ENCODE results near the gene ESR2.

ESR2 gene

DNA sequence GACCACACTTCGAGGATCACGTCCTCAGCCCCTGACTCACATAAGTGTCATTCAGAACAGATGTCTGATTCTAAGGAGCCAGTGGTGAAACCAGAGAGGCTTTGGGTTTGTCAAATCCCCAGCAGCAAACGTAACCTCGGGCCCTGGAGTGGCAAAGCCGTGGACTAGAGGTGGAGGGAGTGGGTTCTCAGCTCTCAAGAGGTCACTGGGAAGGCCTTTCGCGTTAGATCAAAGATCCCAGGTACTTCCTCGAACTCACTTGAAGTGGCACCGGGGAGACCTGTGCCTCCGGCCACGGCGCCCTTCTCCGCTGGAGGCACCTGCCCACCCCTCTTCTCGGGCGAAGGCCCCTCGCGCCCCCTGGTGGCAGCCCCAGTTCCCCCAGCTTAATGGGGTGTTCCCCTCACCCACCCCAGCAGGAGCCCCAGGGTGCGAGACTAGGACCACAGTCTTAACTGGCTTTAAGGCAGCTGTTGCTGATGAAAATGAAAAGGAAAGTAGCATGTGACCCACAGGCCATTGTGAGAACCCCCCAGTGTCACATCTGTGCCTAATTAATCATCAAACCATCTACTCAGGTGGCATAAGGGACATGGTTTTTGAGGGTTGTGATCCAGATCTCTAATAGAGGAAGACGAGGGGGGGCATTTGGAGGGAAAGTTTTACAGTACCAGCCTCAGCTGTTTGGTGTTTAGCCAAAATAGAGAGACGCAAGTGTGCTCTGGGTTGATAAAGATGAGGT, 672 bp upstream of the ESR2 start:
- intact Hi-C loops (cut with micrococcal nuclease), result no loop called here
- Mint-ChIP-seq H3K27ac (no peak overlapping the region), H3K4me3 (no peak overlapping the region), H3K4me1 (ENCODE audit: low read depth) (peaks cover 14% of the 10 kb centered on the region), H3K9me3 (no peaks in the 10 kb centered on the region), H3K27me3 (peaks cover 48% of the 10 kb centered on the region), H3K36me3 (ENCODE audit: low read depth) (no peaks in the 10 kb centered on the region)

DNA sequence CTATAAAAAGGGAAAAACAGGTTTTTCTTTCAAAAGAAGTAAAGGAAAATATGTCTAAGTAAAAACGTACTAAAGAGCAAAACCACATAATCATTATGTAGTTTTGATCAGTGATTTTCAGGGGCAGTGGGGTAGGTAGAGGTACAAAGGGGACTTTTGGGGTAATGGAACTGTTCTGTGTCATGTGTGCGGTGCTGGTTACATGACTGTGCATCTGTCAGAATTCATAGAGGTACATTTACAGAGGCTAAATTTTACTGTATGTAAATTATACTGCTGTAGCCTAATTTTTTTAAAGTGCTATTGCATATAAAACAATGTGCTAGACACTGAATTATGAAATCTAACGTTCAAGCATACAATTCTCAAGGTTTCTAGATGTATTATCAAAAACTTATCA, 2.0 kb downstream of the ESR2 start:
- intact Hi-C loops (cut with micrococcal nuclease), result no loop called here
- Mint-ChIP-seq H3K9me3 (no peaks in the 10 kb centered on the region), H3K36me3 (ENCODE audit: low read depth) (no peaks in the 10 kb centered on the region), H3K27ac (no peak overlapping the region), H3K4me3 (no peak overlapping the region), H3K4me1 (ENCODE audit: low read depth) (peaks cover 14% of the 10 kb centered on the region), H3K27me3 (peaks cover 41% of the 10 kb centered on the region)

DNA sequence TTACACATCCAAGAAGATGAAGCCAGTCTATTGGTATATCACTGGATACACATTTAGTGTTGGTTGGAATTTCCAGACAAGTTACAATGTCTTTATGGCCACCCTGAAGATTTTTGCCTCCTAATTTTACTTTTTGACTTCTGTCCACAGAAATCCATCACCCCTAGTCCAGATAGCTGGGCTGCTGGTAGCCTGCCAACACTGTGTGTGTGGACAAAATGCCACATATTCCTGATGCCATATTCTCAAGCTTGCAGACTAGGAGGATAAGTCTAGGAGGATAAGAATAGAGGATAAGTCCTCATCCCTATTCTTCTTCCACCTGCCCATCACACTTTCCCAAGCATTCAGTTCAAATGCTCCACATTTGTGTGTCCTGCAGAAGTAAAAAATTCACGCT, 4.6 kb downstream of the ESR2 start:
- H3K4me3 Mint-ChIP-seq, result no peak overlapping the region
- no peaks in the 10 kb centered on the region for H3K36me3 Mint-ChIP-seq (ENCODE audit: low read depth)
- intact Hi-C loops (cut with micrococcal nuclease), result no loop called here
- H3K9me3 Mint-ChIP-seq, result no peaks in the 10 kb centered on the region
- peaks cover 10% of the 10 kb centered on the region for H3K4me1 Mint-ChIP-seq (ENCODE audit: low read depth)
- H3K27ac Mint-ChIP-seq, result no peak overlapping the region
- peaks cover 23% of the 10 kb centered on the region for H3K27me3 Mint-ChIP-seq

DNA sequence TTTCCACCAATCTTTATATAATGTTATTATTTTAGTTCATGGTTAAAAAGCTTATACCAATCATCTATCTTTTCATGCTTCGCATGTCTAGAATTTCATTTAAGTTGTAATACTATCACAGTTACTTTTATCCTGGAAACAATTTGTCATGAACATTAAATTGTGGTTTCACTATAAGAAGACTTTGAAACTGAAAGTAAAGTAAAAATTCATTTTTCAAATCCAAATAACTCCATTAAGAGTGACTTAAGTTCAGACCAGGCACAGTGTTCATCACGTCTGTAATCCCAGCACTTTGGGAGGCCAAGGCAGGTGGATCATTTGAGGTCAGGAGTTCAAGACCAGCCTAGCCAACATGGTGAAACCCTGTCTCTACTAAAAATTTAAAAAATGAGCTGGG, 12.4 kb downstream of the ESR2 start:
- peaks cover 2% of the 10 kb centered on the region for H3K27me3 Mint-ChIP-seq
- H3K9me3 Mint-ChIP-seq, result no peaks in the 10 kb centered on the region
- no peak overlapping the region for H3K27ac Mint-ChIP-seq
- H3K4me3 Mint-ChIP-seq, result no peak overlapping the region
- H3K36me3 Mint-ChIP-seq (ENCODE audit: low read depth), result no peaks in the 10 kb centered on the region
- intact Hi-C loops (cut with micrococcal nuclease), result no loop called here
- H3K4me1 Mint-ChIP-seq (ENCODE audit: low read depth), result no peaks in the 10 kb centered on the region

DNA sequence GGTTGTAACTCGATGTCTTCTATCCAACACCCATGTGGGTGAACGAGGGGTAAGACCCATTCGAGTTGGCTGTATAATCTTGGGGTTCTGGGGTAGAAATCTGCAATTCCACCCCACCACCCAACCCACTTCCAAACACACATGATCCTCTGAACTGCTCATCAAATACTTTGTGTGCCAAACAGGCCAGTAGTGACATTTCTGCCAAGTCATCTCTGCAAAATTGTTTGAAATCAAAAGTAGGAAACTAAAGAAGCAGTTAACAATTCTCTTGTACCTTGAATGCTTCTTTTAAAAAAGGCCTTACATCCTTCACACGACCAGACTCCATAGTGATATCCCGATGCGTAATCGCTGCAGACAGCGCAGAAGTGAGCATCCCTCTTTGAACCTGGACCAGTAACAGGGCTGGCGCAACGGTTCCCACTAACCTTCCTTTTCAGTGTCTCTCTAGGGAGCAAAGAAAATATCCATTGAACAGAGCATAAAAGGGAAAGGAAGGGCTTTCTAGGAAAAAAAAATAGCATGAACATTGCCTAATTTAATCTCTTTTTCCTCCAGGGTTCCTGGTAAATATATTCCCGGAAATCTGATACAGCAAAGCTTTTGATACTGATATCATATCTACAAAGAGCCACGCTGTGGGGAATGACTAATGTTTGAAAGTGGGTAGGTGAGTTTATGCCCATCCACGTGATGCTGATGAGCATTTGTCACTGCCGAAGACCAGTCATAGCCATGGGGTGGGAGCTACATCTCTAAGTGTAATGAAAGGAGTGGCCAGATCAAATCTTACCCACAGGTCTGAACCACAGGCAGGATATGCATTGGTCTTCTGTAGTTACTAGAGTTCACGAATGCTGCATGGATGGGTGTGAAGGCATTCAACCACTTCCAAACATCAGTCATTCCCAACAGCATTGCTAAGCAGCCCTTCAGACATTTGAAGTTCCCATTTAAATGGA, 14.2 kb downstream of the ESR2 start:
- H3K27me3 Mint-ChIP-seq, result peaks cover 2% of the 10 kb centered on the region
- intact Hi-C loops (cut with micrococcal nuclease), result no loop called here
- H3K4me3 Mint-ChIP-seq, result no peak overlapping the region
- no peak overlapping the region for H3K27ac Mint-ChIP-seq
- no peaks in the 10 kb centered on the region for H3K4me1 Mint-ChIP-seq (ENCODE audit: low read depth)
- H3K36me3 Mint-ChIP-seq (ENCODE audit: low read depth), result no peaks in the 10 kb centered on the region
- no peaks in the 10 kb centered on the region for H3K9me3 Mint-ChIP-seq

DNA sequence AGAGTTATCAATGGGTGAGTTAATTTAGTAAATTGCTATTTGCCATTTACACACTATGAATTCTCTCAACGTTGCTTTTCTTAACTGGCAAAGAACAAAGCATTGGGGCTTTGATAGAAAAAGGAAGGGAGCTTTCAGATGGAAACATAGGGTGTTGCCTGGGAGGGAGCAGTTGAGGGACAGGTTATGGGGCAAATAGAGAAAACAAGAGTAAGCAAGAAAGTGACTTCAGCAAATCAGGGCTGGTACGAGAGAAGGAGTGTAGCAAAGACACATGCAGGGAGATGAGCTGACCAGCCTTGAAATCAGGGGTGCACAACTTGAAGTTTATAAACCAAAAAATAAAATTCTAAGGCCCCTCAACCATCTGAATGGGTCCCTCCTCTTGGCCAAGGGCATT, 15.7 kb downstream of the ESR2 start:
- Mint-ChIP-seq H3K27me3 (peaks cover 2% of the 10 kb centered on the region), H3K4me1 (ENCODE audit: low read depth) (no peaks in the 10 kb centered on the region), H3K36me3 (ENCODE audit: low read depth) (no peaks in the 10 kb centered on the region), H3K27ac (no peak overlapping the region), H3K9me3 (no peaks in the 10 kb centered on the region), H3K4me3 (no peak overlapping the region)
- intact Hi-C loops (cut with micrococcal nuclease), result no loop called here

DNA sequence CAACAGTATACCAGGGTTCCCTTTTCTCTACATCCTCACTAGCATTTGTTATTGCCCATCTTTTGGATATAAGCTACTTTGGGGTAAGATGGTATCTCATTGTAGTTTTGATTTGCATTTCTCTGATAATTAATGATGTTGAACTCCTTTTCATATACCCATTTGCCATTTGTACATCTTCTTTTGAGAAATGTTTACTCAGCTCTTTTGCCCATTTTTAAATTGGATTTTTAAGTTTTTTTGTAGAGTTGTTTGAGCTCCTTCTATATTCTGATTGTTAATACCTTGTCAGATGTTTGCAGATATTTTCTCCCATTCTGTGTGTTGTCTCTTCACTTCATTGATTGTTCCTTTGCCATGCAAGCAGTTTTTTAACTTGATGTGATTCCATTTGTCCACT, 22.2 kb downstream of the ESR2 start:
- no peaks in the 10 kb centered on the region for H3K27me3 Mint-ChIP-seq
- H3K4me1 Mint-ChIP-seq (ENCODE audit: low read depth), result no peaks in the 10 kb centered on the region
- H3K9me3 Mint-ChIP-seq, result no peaks in the 10 kb centered on the region
- H3K27ac Mint-ChIP-seq, result no peak overlapping the region
- H3K36me3 Mint-ChIP-seq (ENCODE audit: low read depth), result no peaks in the 10 kb centered on the region
- H3K4me3 Mint-ChIP-seq, result no peak overlapping the region
- intact Hi-C loops (cut with micrococcal nuclease), result no loop called here

DNA sequence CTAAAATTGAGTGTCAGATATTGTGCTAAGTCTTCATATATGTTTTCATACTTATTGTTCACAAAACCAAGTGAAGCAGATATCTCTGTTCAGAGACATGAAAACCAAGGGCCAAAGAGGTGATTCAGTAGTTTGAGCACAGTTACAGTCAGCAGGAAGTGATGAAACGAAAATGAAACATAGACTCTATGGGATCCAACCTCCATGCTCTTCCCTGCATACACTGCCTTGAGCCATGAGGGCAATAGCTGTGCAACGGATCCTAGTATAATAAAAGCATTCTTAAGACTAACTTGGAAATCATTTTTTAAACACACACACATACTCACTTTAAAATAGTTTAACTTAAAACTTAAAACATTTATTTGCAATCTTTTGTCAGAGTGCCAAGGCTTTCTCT, 27.9 kb downstream of the ESR2 start:
- Mint-ChIP-seq H3K27me3 (no peaks in the 10 kb centered on the region), H3K27ac (no peak overlapping the region), H3K4me1 (ENCODE audit: low read depth) (no peaks in the 10 kb centered on the region), H3K36me3 (ENCODE audit: low read depth) (no peaks in the 10 kb centered on the region), H3K9me3 (no peaks in the 10 kb centered on the region), H3K4me3 (no peak overlapping the region)
- intact Hi-C loops (cut with micrococcal nuclease), result no loop called here

DNA sequence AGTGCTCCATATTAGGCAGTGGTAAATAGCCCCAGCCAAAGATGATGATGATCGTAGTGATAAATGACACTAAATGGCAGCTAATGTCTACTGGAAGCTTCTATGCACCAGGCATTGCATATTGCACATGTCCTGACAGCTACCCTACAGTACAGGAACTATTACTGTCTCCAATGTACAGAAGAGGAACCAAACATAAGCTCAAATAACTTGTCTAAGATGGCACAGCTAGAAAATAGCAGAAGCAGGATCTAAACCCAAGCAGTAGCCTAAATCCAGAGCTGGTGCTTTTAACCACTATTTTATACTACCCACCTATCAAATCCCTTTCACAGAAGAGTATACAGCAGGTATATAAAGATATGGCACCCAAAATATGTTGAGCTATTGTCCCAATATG, 28.9 kb downstream of the ESR2 start:
- Mint-ChIP-seq H3K9me3 (no peaks in the 10 kb centered on the region), H3K27ac (no peak overlapping the region), H3K36me3 (ENCODE audit: low read depth) (no peaks in the 10 kb centered on the region), H3K4me1 (ENCODE audit: low read depth) (no peaks in the 10 kb centered on the region), H3K4me3 (no peak overlapping the region), H3K27me3 (no peaks in the 10 kb centered on the region)
- intact Hi-C loops (cut with micrococcal nuclease), result no loop called here

DNA sequence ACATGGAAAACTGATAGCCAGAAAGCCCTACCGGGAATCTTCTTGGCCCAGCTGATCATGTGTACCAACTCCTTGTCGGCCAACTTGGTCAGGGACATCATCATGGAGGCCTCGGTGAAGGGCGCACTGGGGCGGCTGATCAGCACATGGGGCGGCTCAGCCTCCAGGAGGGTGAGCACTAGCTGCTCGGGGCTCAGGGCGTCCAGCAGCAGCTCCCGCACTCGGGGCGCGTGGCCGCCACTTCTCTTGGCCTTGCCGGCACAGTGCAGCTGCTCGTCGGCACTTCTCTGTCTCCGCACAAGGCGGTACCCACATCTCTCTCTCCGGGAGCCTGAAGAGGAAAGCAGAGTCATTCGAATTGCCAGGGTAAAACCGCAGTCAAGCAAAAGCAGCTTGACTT, 33.8 kb downstream of the ESR2 start:
- no peaks in the 10 kb centered on the region for H3K9me3 Mint-ChIP-seq
- no peak overlapping the region for H3K4me3 Mint-ChIP-seq
- no peak overlapping the region for H3K27ac Mint-ChIP-seq
- intact Hi-C loops (cut with micrococcal nuclease), result no loop called here
- H3K27me3 Mint-ChIP-seq, result no peaks in the 10 kb centered on the region
- H3K36me3 Mint-ChIP-seq (ENCODE audit: low read depth), result no peaks in the 10 kb centered on the region
- no peaks in the 10 kb centered on the region for H3K4me1 Mint-ChIP-seq (ENCODE audit: low read depth)

DNA sequence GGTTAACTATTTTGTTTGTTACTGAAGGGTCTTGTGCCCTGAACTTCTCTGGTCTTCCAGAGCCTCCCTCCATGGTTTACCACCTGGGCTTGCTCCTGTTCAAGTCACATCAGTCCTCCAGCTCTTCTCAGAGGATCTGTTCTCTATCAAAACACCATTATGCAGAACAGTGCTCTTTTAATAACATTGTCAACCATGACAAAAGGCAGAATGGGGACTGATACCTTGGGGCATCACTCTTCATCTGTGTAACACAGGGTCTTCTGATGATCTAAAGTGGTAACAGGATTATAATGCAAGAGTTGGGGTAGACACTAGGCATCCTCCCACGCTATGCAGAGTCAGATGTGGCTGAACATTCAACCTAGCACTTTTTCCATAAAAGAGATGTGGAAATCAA, 38.4 kb downstream of the ESR2 start:
- Mint-ChIP-seq H3K27ac (no peak overlapping the region), H3K36me3 (ENCODE audit: low read depth) (no peaks in the 10 kb centered on the region), H3K27me3 (no peaks in the 10 kb centered on the region), H3K4me3 (no peak overlapping the region), H3K9me3 (no peaks in the 10 kb centered on the region), H3K4me1 (ENCODE audit: low read depth) (no peaks in the 10 kb centered on the region)
- intact Hi-C loops (cut with micrococcal nuclease), result no loop called here

DNA sequence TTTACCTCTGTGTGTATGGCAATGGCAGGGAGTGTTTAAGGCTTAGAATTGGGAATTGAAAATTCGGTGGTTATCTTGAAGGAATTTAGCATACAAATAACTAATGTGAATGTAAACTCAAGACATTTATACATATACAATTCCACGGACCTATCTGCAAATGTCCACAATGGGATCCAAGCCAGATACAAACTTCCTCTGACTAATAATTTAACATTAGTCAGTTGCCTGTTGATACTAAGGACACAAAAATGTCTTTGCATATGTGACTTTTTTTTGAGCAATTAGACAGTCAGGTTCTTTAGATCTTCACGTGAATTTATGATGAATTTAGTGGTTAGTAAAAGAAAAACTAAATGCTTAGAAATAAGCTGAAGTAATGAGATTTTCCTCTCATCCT, 40.5 kb downstream of the ESR2 start:
- no peaks in the 10 kb centered on the region for H3K9me3 Mint-ChIP-seq
- no peaks in the 10 kb centered on the region for H3K27me3 Mint-ChIP-seq
- no peak overlapping the region for H3K27ac Mint-ChIP-seq
- no peaks in the 10 kb centered on the region for H3K4me1 Mint-ChIP-seq (ENCODE audit: low read depth)
- H3K36me3 Mint-ChIP-seq (ENCODE audit: low read depth), result no peaks in the 10 kb centered on the region
- H3K4me3 Mint-ChIP-seq, result no peak overlapping the region
- intact Hi-C loops (cut with micrococcal nuclease), result no loop called here

DNA sequence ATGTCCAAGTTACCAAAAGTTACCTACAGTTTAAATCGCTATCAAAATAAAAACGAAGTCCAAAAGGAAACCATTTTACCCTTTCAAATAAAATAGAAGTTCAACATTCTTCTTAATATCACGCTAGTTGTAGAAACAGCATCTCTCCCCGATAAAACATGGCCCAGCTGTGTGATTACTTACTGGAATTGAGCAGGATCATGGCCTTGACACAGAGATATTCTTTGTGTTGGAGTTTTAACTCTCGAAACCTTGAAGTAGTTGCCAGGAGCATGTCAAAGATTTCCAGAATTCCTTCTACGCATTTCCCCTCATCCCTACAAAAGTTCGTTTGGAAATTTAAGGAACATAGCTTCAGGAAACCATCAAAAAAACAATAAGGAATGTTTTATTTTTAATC, 44.8 kb downstream of the ESR2 start:
- H3K4me1 Mint-ChIP-seq (ENCODE audit: low read depth), result no peaks in the 10 kb centered on the region
- H3K9me3 Mint-ChIP-seq, result no peaks in the 10 kb centered on the region
- H3K4me3 Mint-ChIP-seq, result no peak overlapping the region
- intact Hi-C loops (cut with micrococcal nuclease), result no loop called here
- no peak overlapping the region for H3K27ac Mint-ChIP-seq
- H3K27me3 Mint-ChIP-seq, result no peaks in the 10 kb centered on the region
- H3K36me3 Mint-ChIP-seq (ENCODE audit: low read depth), result no peaks in the 10 kb centered on the region

DNA sequence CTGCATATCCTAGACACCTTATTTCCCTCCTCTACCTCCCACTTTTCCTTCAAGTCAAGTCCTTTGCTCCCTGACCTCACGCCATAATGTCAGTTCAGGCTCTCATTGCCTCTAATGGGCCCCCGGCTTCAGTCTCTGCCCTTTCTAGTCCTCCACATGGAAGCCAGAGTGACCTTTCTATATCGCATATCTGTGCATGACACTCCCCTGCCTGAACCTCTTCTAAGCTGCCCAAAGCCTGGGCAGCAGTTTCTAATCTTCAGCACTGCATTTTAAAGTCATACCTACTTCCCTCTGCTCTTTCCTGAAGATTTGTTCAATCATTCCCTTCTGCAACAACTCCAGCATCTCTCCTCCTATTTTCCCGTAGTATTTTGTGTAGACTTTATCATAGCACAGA, 45.5 kb downstream of the ESR2 start:
- intact Hi-C loops (cut with micrococcal nuclease), result no loop called here
- Mint-ChIP-seq H3K36me3 (ENCODE audit: low read depth) (no peaks in the 10 kb centered on the region), H3K27me3 (no peaks in the 10 kb centered on the region), H3K9me3 (no peaks in the 10 kb centered on the region), H3K27ac (no peak overlapping the region), H3K4me3 (no peak overlapping the region), H3K4me1 (ENCODE audit: low read depth) (no peaks in the 10 kb centered on the region)
